ENCODE data around the gene CTNNBL1. TPM values are rescaled to one million over a fixed set of nuclear protein-coding genes. Genes with fewer than 3 reads are reported as not detected.

The CTNNBL1 gene
- polyA plus RNA-seq, 1 of the 3 experiments (the other 2 are of a cell fraction) = 29.5 TPM

- Histone ChIP-seq H3K27ac (ENCODE audit: low read depth in 2 of 2, low read length in 1 of 2) (no peak overlapping the region), H3F3A (replicated peaks; ENCODE audit: insufficient read depth) (no peaks in the 10 kb centered on the region), H4K20me1 (ENCODE audit: insufficient read depth) (no peaks in the 10 kb centered on the region), H3K9me2 (no peaks in the 10 kb centered on the region), H3K9me3 (no peaks in the 10 kb centered on the region), H3K4me3 (ENCODE audit: low read depth in 2 of 2, low read length in 1 of 2) (no peak overlapping the region), H3K4me1 (ENCODE audit: control insufficient read depth in 1 of 2, insufficient read depth in 2 of 2, low read depth in 1 of 2, low read length in 1 of 2) (peaks cover 8 to 12% of the 10 kb centered on the region in 2 experiments; a peak in 2 of 4 replicates), H2AFZ (ENCODE audit: low read depth) (no peak overlapping the region), H3K36me3 (replicated peaks in 1 of 2; ENCODE audit: control insufficient read depth in 1 of 2, insufficient read depth in 2 of 2, low read length in 1 of 2) (no peaks in the 10 kb centered on the region), H3K4me2 (no peak overlapping the region), H3K27me3 (ENCODE audit: insufficient read depth) (no peaks in the 10 kb centered on the region), H3K9ac (no peak overlapping the region), H3K79me2 (ENCODE audit: insufficient read depth) (no peaks in the 10 kb centered on the region)
- TF ChIP-seq CTCF (IDR thresholded peaks at IDR 0.05) = 0 out of 2 replicates have a peak, but pooled peaks have one; percentile 8
- TF ChIP-seq EP300 (IDR thresholded peaks at IDR 0.05; ENCODE audit: borderline replicate concordance in 1 of 2, low read depth in 1 of 2, low read length in 1 of 2) = no peak
- no peak for DNase-seq
- ChIA-PET POLR2A (no interaction called here), CTCF (interaction anchor here (0.6 to 3.6 kb wide), 9 partner anchors 12 to 334 kb away, joined by 3 to 43 read pairs (median 5); no protein-coding TSS in a partner anchor)
- WGBS (ENCODE audit: low lambda C conversion rate) = 66% methylated on average over 8 of the region's 8 CpGs
These were observed 205.5 kb downstream of the CTNNBL1 start for GRCh38 chr20:37899105-37900045.

- Histone ChIP-seq H3K9ac (no peak overlapping the region), H3K79me2 (ENCODE audit: insufficient read depth) (no peaks in the 10 kb centered on the region), H3K4me3 (ENCODE audit: low read depth in 2 of 2, low read length in 1 of 2) (no peak overlapping the region), H3F3A (replicated peaks; ENCODE audit: insufficient read depth) (no peaks in the 10 kb centered on the region), H3K36me3 (replicated peaks in 1 of 2; ENCODE audit: control insufficient read depth in 1 of 2, insufficient read depth in 2 of 2, low read length in 1 of 2) (no peaks in the 10 kb centered on the region), H3K4me1 (ENCODE audit: control insufficient read depth in 1 of 2, insufficient read depth in 2 of 2, low read depth in 1 of 2, low read length in 1 of 2) (peaks cover 12 to 21% of the 10 kb centered on the region in 2 experiments; a peak in 2 of 4 replicates), H3K27me3 (ENCODE audit: insufficient read depth) (no peaks in the 10 kb centered on the region), H4K20me1 (ENCODE audit: insufficient read depth) (no peaks in the 10 kb centered on the region), H2AFZ (ENCODE audit: low read depth) (no peak overlapping the region), H3K9me2 (no peaks in the 10 kb centered on the region), H3K27ac (ENCODE audit: low read depth in 2 of 2, low read length in 1 of 2) (no peak overlapping the region), H3K9me3 (no peaks in the 10 kb centered on the region), H3K4me2 (no peak overlapping the region)
- ChIA-PET POLR2A (no interaction called here), CTCF (interaction anchor here (0.6 to 3.3 kb wide), 13 partner anchors 9 to 336 kb away, joined by 3 to 50 read pairs (median 10); no protein-coding TSS in a partner anchor)
- no peak for DNase-seq
- TF ChIP-seq YY1 (IDR thresholded peaks at IDR 0.05; ENCODE audit: low read depth) (no peak), ZBTB33 (IDR thresholded peaks at IDR 0.05; ENCODE audit: borderline replicate concordance, low read depth) (no peak), IRF3 (IDR thresholded peaks at IDR 0.05; ENCODE audit: low read depth, low read length) (no peak), FOXJ3 (CRISPR knock-in tag; IDR thresholded peaks at IDR 0.05) (no peak), FOXM1 (IDR thresholded peaks at IDR 0.05; ENCODE audit: low read depth) (no peak), REST (IDR thresholded peaks at IDR 0.05; ENCODE audit: low read depth, low read length) (peak; percentile 85), MEF2A (IDR thresholded peaks at IDR 0.05; ENCODE audit: borderline replicate concordance, low read depth) (no peak)
- WGBS (ENCODE audit: low lambda C conversion rate) = 96% methylated on average over 18 of the region's 18 CpGs
These were observed 207.4 kb downstream of the CTNNBL1 start for GRCh38 chr20:37901240-37901639.

All from SK-N-SH (cell line).